ENCODE results near the gene VPS26B.
"Not testable (repeated sequence)": the region's sequence is repeated elsewhere in the genome, so short reads cannot be mapped to it uniquely, and the experiment has no call there.

The VPS26B gene

DNA sequence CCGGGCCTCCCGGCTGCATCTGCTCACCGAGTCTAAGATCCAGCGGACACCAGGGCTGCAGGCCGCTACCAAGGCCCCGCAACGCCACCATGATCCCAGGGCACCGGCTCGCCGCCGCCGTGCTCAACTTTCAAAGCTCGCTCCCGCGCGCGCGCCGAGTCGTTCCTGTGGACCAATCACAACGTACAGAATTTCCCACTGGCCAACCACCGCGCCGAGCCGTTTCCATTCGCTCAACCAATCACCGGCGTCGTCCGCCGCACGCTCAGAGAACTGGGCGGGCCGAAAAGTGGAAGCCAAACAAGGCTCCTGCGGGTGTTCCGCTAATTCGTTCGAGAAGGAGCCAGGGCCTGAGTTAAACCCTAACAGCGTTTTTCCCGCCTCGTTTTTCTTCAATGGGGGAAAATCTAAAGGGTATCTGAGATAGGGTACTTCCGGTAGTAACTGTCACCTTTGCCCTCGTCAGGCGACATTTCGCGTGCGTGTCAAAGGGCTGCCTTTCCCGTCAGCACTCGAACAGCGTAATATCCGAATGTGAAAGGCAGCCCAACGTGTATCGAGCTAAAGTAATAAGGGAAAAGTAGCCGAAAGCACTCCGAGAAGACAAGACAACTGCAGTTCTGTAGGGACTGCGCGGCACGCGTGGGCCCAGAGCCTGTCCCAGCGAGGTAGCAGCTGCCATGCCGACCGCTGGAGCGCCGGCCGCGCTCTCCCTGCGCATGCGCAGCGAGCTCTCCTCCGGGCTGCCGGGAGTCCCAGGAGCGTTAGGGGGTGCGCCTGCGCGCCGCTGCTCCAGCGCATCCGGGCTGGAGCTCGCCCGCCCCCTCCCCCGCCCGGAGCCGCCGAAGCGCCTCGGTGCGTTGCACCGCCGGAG is at the start of gene VPS26B, which contains the start of gene NCAPD3:
Gene VPS26B, plus strand, starts transcription at position 836 of the 874 bp plus-strand sequence. CDS start 452 bp downstream, outside the sequence.
Gene NCAPD3, minus strand, starts transcription at position 132 of the 874 bp plus-strand sequence. Its CDS starts 41 bp downstream, at position 91.
- DNase-seq (ENCODE audit: low read depth): peak; percentile 95

DNA sequence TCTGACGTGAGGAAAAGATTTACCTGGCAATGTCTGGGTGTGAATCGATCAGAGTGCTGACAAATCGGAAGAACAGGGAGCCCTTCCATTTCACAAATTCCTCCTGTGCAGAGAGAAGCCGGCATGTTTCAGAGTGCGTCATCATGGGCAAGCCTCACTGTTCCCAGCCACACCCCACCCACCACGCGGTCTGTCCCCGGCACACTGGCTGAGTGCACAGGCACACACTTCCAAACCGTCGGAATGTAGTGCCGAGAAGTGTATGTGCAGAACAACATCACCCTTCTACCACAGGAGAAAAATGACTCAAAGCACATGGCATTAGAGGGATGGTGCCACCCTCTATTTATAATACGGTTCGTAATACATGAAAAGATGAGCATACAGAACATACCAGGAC is 48.2 kb upstream of the VPS26B start:
- DNase-seq (ENCODE audit: low read depth): no peak

DNA sequence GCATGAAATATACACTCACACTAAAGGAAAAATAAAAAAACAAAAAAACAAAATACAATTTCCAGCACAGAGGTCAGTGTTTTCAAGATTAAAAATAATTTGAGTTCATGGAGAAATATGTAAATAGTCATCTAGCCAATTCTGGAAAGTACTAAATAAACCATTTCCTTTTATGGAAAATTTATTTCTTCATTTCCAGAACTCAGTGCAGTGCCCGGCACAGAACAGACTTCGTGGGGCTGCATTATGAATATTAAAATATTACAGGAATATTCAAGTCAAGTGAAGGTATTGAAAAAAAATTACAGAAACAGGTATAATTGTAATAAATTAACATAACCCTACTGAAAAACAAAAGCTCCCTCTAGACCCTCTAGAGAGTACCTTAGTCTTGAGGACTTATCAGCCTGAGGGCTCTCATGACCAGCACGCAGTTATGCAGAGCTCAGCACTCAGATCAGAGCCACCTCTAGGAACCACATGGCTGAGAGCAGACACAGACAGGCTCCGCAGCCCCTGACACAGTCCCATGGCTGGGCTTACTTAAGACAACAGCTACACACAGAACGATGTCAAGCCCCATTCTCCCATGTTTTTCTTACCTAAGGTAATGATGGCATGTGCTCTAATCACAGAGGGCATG is 46.3 kb upstream of the VPS26B start:
- DNase-seq (ENCODE audit: low read depth): no peak

DNA sequence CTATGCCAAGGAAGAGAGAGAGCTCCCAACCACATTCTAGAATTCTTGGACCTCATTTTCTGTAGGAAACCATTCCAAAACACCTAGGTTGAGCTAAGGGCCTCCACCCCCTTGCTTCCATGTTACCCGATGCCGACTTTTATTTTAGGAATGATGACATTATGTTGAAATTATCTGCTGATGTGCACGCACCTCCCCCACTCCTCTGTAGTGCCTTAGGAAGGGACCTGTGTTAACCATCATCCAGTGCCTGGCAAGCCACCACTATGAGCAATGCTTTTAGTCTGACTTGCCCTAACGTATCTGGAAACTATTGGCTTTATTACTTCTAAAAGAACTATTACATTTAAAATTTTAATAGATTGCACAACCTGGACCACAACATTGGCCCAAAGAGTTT is 42.8 kb upstream of the VPS26B start:
- no peak for DNase-seq (ENCODE audit: low read depth)

DNA sequence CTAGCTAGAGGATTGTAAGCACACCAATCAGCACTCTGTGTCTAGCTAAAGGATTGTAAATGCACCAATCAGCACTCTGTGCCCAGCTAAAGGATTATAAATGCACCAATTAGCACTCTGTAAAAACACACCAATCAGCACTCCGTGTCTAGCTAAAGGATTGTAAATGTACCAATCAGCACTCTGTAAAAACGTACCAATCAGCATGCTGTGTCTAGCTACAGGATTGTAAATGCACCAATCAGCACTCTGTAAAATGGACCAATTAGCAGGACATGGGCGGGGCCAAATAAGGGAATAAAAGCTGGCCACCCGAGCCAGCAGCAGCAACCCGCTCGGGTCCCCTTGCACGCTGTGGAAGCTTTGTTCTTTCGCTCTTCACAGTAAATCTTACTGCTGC is 36.4 kb upstream of the VPS26B start:
- not testable (repeated sequence) for DNase-seq (ENCODE audit: low read depth)

DNA sequence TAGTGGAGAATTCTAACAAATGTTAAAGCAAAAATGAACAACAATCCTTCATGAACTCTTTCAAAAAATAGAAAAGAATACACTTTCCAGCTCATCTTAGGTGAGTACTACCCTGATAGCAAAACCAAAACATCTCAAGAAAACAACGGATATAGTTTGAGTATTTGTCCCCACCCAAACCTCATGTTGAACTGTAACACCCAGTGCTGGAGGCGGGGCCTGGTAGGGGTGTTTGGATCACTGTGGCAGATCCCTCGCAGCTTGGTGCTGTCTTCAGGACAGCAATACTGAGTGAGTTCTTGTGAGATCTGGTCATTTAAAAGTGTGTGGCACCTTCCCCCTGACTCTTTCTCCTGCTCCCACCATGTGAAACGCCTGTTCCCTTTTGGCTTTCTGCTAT is 27.7 kb upstream of the VPS26B start:
- no peak for DNase-seq (ENCODE audit: low read depth)

DNA sequence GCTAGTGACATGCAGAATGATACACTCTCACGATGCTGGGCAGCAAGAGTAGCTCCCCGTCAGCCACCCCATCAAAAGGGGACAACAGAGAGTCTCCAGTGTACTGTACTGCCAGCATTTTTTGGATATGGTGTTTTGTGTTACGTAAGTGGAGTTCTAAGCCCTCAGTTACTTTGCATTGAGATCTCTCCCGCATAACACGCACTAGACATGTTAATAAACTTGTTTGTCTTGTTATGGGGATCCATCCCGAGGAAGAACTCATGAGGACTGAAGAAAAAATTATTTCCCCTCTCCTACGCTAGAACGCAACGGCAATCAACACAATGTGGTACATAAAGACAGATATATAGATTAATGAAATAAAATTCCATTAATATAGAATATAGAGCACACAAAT is 24.9 kb upstream of the VPS26B start:
- DNase-seq (ENCODE audit: low read depth): no peak

DNA sequence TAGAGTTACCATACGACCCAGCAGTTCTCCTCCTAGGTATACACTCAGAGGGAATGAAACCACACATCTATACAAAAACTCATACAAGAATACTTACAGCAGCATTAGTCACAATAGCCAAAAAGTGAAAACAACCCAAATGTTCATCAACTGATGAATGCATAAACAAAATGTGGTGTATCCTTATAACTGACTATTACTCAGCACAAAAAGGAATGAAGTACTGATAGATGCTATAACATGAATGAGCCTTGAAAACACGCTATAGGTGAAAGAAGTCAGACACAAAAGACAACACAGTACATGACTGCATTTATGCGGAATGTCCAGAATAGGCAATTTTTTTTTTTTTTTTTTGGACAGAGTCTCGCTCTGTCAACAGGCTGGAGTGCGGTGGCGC is 23.8 kb upstream of the VPS26B start:
- DNase-seq (ENCODE audit: low read depth): no peak

DNA sequence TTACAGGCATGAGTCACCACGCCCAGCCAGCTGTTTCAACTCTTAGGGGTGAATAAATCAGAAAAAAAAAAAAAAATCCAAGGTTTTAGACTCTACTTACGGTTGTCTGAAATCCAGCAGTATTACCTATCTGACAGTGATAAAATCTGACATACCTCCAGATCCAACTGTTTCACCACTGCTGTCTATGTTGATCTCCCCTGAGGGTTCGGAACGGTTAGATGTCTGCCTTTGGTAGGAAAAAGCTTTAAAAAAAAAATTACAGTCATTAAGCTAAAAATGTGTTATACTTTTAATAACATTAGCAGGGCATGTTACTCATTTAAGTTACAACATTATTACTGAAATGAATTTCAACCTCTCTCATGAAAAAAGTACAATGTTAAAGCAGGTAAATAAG is 21.8 kb upstream of the VPS26B start:
- no peak for DNase-seq (ENCODE audit: low read depth)

DNA sequence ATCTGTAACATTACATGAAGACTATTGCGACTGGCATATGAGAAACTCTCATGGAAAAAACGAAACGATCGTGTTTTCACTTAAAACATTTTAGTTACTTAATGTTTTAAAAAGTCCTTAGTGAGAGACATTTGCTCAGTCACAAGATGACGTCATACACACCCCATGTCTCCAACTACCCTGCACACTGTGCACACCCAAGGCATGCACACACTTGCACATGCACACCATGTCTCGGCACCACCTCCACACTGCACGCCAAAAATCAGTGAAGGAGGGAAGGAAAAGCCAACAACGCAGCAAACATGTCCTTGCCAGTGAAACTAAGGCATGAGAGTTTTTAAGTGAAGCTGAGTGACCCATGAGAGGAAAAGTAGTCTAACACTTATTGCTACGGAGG is 18.7 kb upstream of the VPS26B start:
- DNase-seq (ENCODE audit: low read depth): no peak

DNA sequence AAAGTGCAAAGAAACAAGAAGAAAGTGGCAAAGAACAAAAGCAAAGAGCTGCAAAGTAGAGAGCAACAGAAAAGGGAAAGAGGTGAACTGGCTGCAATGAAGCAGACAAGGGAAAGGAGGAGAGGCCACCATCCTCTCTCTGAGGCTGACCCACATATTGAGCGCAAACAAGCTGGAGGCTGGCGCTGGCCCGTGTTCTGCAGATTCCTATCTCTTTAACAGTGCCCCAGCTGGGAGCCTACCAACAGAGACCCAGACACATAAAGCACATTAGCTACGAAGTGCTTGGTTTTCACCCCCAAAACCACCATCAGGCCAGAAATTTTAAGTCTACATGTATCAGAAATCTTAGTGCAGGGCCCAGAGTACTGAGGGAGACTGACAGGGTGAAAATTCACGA is 18.3 kb upstream of the VPS26B start:
- no peak for DNase-seq (ENCODE audit: low read depth)

DNA sequence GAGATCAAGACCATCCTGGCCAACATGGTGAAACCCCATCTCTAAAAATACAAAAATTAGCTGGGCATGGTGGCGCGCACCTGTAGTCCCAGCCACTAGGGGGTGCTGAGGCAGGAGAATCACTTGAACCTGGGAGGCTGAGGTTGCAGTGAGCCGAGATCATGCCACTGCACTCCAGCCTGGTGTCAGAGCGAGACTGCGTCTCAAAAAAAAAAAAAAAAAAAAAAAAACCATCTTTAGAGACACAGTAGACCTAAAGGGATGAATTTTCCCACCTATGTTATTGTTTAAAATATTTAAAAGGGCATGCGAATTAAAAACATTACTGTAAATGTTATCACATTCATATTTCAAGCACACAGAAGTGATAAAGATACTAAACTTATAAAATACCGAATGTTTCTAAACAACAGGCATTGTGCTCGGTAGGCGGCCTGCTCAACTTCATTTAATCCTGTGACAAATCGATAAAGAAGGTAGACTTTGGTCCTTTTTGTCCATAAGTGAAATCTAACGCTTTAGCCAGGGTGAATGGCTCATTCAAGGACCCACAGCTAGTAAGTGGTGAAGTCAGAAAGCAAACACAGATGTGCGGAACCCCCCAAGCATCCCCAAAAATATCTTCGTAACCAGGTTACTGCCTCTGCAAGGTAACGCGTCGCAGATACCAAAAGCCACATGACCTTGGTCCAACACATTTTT is 16.8 kb upstream of the VPS26B start:
- DNase-seq (ENCODE audit: low read depth): peak; percentile 50

DNA sequence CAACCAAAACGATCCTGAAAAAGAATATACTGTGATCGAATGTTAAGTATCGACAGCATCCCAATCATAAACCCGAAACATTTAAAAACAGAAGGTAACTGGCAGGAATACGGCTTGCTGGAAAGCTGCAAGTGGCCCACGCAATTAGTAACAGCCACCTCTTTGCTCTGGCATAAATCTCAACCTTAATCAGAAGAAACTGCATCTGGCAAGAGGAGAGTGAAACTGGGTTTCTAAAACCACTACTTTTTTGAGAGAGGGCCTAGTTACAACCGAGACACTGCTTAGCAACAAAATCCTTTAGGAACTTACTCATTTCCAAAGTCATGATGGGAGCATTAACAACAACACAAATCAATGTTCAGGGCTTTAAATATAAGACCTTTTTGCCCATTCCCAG is 8.6 kb upstream of the VPS26B start:
- DNase-seq (ENCODE audit: low read depth): no peak

DNA sequence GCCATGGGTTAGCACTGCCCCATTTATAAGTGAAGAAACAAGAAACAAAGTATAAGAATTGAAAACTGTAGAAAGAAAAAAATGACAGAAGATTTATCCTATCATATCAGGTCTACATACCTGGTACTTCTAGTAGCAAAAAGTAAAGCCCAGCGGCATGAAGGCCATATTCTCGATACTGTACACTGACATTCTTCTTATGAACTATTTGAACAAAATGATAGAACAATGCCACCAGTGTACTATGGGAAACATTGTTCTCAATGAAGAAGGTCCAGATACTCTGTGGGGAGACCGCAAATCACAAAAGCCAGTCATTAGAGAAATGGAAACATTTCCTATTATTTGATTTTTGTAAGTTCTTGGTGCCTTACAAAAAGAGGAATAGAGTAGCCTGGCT is 7.7 kb upstream of the VPS26B start:
- DNase-seq (ENCODE audit: low read depth): no peak

DNA sequence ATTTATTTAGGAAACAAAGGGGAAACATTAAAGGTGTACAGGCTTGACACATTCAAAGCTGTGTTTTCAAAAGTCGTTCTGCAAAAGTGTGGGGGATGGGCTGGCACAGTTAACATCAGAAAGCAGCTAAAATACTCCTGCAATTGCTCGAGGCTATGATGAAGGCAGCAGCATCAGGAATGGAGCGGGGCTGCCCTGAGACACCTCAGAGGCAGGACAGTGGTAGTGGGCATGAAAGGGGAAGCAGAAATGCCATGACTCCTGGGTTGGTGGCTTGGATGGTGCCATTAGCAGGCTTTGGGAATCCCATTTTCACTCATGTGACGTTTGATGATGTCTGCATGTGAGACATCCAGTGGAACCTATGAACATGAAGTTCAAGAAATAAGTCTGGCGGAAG is 1.4 kb upstream of the VPS26B start:
- DNase-seq (ENCODE audit: low read depth): no peak

DNA sequence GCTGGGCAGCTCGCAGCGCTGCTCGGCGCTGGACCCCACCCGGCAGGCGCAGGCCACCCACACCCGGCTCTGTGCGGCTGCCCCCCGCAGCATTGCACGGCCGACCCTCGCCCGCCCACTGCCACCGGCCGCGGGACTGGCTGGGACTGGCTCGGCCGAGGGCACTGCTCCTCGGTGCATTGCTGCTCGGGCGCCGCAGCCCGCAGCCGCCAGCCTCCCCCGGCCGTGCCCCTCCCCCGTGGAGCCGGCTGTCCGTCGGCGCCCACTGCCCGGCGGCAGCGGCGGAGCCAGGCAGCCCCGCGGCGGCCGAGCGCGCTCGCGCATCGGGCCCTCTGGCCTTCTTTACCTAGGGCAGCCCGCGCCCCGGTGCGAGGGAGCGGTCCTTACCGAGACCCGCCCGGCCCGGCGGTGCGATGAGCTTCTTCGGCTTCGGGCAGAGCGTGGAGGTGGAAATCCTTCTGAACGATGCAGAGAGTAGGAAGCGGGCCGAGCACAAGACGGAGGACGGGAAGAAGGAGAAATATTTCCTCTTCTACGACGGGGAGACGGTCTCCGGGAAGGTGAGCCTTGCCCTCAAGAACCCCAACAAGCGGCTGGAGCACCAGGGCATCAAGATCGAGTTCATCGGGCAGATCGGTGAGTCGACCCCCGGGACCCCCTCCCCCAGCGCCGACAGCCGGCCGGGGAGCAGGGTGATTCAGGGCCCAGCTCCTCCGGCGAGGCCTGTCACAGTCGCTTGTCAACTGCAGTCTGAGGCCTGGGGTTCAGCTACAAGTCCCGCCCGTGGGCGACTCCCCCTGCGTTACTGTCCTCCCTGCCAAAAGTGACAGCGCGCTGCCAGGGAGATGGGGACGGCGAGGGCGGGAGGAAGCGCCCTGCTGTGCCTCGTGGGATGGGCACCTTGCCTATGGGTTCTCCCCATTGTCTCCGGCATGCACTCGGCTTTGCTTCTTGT is 516 bp downstream of the VPS26B start:
- DNase-seq (ENCODE audit: low read depth): peak; percentile 50

DNA sequence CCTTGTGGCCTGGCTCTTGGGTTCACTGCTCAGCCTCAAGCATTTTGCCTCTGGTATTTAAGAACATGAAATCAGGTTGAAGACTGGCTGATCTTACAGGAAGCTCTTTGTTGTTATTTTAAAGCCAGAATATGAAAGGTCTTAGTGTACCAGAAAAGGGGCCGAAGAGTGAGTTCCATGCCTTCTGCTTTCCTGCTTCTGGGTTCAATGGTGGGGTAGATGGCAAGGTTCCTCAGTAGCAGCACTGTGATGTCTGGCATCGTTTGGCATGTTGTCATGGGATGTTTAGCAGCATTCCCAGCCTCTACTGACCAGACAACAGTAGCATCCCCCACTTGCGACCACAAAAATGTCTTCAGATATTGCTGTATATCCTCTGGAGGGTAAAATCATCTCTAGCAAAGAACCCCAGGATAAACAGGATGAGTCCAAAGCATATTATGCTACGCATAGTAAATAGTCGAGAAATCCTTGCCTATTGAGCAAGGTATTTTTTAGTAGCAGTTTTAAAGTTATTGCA is 2.4 kb downstream of the VPS26B start:
- DNase-seq (ENCODE audit: low read depth): no peak

DNA sequence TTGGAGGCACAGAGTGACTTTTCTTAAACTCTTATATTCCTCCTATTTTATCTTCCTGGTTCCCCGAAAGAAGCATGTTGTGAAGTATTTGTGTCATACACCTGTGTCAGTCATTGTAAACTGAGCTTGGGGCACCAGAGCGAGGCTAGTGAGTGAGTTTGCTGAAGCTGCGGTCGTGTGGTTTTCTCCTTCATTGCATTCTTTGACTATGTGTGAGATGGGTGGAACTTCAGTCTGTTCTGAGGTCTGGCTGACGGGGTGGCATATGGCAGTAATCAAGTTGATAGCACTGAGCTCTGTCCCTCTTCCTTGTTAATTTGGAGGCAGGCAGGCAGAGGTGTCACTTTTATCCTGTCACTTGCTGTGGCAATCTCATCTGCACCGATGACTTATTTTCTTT is 4.2 kb downstream of the VPS26B start:
- DNase-seq (ENCODE audit: low read depth): no peak

DNA sequence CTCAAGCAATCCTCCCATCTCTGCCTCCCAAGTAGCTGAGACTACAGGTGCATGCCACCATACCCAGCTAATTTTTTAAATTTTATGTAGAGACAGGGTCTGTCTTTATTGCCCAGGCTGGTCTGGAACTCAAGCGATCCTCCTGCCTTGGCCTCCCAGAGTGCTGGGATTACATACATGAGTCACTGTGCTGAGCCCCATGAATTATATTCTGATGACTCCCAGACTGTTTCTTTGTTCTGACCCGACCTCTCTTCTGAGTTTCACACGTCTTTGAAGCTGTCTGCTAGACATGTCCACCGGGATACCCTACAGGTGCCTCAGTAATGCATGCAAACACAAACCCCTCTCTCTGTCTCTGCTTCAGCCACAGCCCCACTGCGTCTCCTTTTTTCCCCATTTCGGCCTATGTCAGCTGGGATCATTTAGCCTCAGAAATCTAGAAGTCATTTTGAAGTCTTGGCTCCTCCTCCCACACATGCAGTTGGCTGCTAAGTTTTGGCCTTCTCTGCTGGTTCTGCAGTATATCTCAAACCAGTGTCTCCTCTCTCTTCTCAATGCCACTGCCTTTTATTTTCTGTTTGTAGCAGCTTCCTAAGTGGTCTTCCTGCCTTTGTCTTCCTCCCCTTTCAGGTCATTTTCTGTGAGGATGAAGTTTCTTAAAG is 4.8 kb downstream of the VPS26B start:
- DNase-seq (ENCODE audit: low read depth): no peak

DNA sequence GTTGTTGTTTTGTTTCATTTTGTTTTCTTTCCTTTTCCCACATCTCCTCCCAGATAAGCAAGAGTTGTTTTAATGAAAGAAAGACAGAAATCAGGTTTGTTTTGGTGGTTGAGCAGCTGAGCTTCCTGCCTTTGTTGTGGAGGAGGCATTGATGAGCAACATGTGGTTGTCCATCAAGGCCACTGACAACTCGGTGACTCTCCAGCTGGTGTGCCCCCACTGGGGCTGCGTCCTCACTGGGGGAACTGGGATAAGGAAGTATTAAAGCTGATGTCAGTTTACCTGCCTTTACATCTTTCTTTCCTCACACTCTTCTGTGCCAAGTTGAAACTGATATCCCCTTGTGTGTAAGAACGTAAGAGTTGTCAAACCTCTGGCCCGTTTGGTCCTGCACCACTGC is 5.9 kb downstream of the VPS26B start:
- no peak for DNase-seq (ENCODE audit: low read depth)

Data from activated T-cell treated with anti-CD3 and anti-CD28 coated beads for 24 hours (primary cell).